ENCODE results near the gene LTBP2. TPM values are rescaled to one million over a fixed set of nuclear protein-coding genes. Genes with fewer than 3 reads are reported as not detected.
A peak's percentile ranks its signal among the peaks of the same experiment; 100 is the strongest.

LTBP2 gene
- total and polyA plus RNA-seq, 2 experiments from 2014 or later, result 2.0 to 5.4 TPM

GRCh38 chr14:74558655-74559054, 53.4 kb downstream of the LTBP2 start:
- TF ChIP-seq, protein P1, sequence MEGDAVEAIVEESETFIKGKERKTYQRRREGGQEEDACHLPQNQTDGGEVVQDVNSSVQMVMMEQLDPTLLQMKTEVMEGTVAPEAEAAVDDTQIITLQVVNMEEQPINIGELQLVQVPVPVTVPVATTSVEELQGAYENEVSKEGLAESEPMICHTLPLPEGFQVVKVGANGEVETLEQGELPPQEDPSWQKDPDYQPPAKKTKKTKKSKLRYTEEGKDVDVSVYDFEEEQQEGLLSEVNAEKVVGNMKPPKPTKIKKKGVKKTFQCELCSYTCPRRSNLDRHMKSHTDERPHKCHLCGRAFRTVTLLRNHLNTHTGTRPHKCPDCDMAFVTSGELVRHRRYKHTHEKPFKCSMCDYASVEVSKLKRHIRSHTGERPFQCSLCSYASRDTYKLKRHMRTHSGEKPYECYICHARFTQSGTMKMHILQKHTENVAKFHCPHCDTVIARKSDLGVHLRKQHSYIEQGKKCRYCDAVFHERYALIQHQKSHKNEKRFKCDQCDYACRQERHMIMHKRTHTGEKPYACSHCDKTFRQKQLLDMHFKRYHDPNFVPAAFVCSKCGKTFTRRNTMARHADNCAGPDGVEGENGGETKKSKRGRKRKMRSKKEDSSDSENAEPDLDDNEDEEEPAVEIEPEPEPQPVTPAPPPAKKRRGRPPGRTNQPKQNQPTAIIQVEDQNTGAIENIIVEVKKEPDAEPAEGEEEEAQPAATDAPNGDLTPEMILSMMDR (IDR thresholded peaks at IDR 0.05; ENCODE audit: low read depth, low read length), result no peak
- H3K36me3 ChIP-seq, result no peaks in the 10 kb centered on the region
- no peak for DNase-seq (ENCODE audit: low read depth in 1 of 2, low spot score in 1 of 2)
- no peaks in the 10 kb centered on the region for H3K9me3 ChIP-seq (ENCODE audit: low read depth)
- H3K27ac ChIP-seq, result no peak overlapping the region
- H3K27me3 ChIP-seq, result no peaks in the 10 kb centered on the region
- H3K4me3 ChIP-seq, result no peak overlapping the region
- no peaks in the 10 kb centered on the region for H3K4me1 ChIP-seq (ENCODE audit: low read depth)

GRCh38 chr14:74557691-74558090, 54.3 kb downstream of the LTBP2 start:
- Histone ChIP-seq H3K27me3 (no peaks in the 10 kb centered on the region), H3K4me3 (no peak overlapping the region), H3K36me3 (no peaks in the 10 kb centered on the region), H3K27ac (no peak overlapping the region), H3K9me3 (ENCODE audit: low read depth) (no peaks in the 10 kb centered on the region), H3K4me1 (ENCODE audit: low read depth) (no peaks in the 10 kb centered on the region)
- TF ChIP-seq, protein P1 (IDR thresholded peaks at IDR 0.05; ENCODE audit: low read depth, low read length), result no peak
- DNase-seq (ENCODE audit: low read depth in 1 of 2, low spot score in 1 of 2), result no peak

DNA sequence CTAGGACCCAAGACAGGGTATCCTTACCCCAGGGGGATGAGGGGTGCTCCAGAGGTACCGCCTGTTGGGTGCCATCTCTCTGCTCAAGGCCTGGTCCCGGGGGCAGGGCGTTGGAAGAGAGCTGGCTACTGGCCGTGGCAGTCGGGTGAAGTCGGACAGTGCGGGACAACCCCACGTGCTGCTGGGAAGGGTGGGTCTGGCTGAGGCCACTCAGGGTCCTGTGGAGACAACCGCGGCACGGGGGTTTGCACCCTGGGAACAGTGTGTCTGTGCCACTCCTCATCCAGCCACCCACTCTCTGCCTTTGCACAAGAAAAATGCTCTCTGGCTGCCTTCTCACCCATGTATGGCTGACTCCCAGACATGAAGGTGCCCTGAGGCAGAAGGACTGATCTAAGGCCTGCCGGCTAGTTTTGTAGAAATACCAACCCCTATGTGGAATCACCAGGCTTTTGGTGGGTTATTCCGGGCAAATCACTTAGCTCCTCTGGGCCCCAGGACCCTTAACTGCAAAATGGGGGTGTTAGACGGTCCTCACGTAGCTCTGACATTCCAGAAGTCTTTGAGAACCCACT, 56.5 kb downstream of the LTBP2 start:
- H3K9me3 ChIP-seq (ENCODE audit: low read depth), result no peaks in the 10 kb centered on the region
- TF ChIP-seq, protein P1 (IDR thresholded peaks at IDR 0.05; ENCODE audit: low read depth, low read length), result no peak
- H3K36me3 ChIP-seq, result no peaks in the 10 kb centered on the region
- no peaks in the 10 kb centered on the region for H3K4me1 ChIP-seq (ENCODE audit: low read depth)
- H3K4me3 ChIP-seq, result no peak overlapping the region
- DNase-seq (ENCODE audit: low read depth in 1 of 2, low spot score in 1 of 2), result no peak
- H3K27ac ChIP-seq, result no peak overlapping the region
- no peaks in the 10 kb centered on the region for H3K27me3 ChIP-seq

GRCh38 chr14:74554742-74555362, 57.2 kb downstream of the LTBP2 start:
- Histone ChIP-seq H3K4me3 (no peak overlapping the region), H3K27ac (no peak overlapping the region), H3K27me3 (no peaks in the 10 kb centered on the region), H3K9me3 (ENCODE audit: low read depth) (no peaks in the 10 kb centered on the region), H3K4me1 (ENCODE audit: low read depth) (no peaks in the 10 kb centered on the region), H3K36me3 (no peaks in the 10 kb centered on the region)
- no peak for DNase-seq (ENCODE audit: low read depth in 1 of 2, low spot score in 1 of 2)
- TF ChIP-seq, protein P1 (IDR thresholded peaks at IDR 0.05; ENCODE audit: low read depth, low read length), result no peak

DNA sequence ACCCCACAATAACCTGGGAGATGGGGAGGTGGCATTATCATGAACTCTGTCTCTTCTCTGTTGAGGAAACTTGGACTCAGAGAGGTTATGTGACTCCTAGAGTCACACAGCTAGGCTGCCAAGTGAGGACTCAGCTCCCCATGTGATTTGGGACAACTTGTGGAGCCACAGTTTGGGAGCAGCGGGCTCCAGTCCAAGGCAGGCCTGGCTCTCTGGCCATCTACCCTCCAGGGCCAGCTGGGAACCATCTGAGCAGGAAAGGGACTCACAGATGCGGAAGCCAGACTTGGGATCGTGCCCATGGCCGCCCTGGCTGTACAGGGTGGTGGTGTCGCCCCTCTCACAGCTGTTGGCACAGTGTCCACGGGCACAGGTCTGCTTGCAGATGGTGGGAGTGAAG, 59.4 kb downstream of the LTBP2 start:
- Histone ChIP-seq H3K4me1 (ENCODE audit: low read depth) (no peaks in the 10 kb centered on the region), H3K36me3 (no peaks in the 10 kb centered on the region), H3K27ac (no peak overlapping the region), H3K9me3 (ENCODE audit: low read depth) (no peaks in the 10 kb centered on the region), H3K27me3 (no peaks in the 10 kb centered on the region), H3K4me3 (no peak overlapping the region)
- DNase-seq (ENCODE audit: low read depth in 1 of 2, low spot score in 1 of 2), result peak in 1 of 2 donors; percentile 70
- TF ChIP-seq, protein P1 (IDR thresholded peaks at IDR 0.05; ENCODE audit: low read depth, low read length), result no peak
